Activated naive CD4-positive, alpha-beta T cell treated with anti-CD3 and anti-CD28 coated beads, Interleukin-2, amount 10 ng/mL, durations not matched to agents 7 days and 5 days (primary cell): ENCODE results near the gene ZBTB17.

Source experiments
- CTCF ChIA-PET: fragments of 350-600 bp; sonication (Branson Sonifier 250); formaldehyde crosslinking; loops from one replicate; lab custom pipeline; 2021; ENCODE audit warnings: antibody characterized with exemption; lab: Charles Lee
- DNase-seq: peaks from one replicate; pipeline ENCODE4 v3.0.0-alpha.2; 2020
- H3K27ac Mint-ChIP-seq: one replicate; pipeline ENCODE4 v1.8.0; 2021; ENCODE audit warnings: mild to moderate bottlenecking, moderate library complexity, mixed read lengths
- H3K27me3 Mint-ChIP-seq: one replicate; pipeline ENCODE4 v1.8.0; 2021; ENCODE audit warnings: mild to moderate bottlenecking, mixed read lengths
- H3K36me3 Mint-ChIP-seq: one replicate; pipeline ENCODE4 v1.8.0; 2021; ENCODE audit warnings: mixed read lengths
- H3K4me1 Mint-ChIP-seq: one replicate; pipeline ENCODE4 v1.8.0; 2021; ENCODE audit warnings: mixed read lengths
- H3K4me3 Mint-ChIP-seq: one replicate; pipeline ENCODE4 v1.8.0; 2021; ENCODE audit warnings: mild to moderate bottlenecking, moderate library complexity, mixed read lengths
- H3K9me3 Mint-ChIP-seq: one replicate; pipeline ENCODE4 v1.8.0; 2021; ENCODE audit warnings: mixed read lengths

The ZBTB17 gene

DNA sequence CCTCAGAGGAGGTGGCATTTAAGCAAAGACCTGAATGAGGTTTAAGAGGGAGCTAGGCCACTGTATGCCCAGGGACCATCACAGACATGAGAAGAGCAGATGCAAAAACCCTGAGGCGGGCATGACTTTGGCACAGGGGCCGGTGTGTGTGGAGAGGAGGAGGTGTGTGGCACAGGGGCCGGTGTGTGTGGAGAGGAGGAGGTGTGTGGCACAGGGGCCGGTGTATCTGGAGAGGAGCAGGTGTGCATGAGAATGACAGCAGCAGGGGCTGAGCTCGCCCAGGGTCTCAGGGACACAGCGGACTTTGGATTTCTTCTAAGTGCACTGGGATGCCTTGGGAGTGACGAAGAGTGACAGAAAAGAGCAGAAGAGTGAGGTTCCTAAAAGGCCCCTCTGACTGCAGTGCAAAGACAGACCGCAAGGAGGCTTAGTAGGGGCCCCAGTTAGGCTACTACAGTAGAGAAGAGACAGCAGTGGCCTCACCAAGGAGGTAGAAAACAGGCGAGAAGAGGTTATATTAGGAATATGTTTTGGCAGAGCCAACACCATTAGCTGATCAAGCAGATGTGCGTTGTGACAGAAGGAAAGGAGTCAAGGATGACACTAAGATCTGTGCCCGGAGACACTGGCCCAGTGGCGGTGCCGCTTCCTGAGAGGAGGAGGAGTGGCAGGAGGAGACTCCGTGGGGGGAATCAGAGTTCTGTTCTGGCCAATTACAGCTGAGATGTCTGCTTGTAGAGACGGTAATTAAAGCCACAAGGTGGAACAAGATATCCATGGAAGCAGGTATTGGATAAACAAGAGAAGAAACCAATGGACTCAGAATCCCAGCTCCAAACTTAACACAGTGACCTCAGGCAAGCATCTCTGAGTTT is 18.4 kb downstream of the ZBTB17 start:
- CTCF ChIA-PET, result interaction anchor here (1.0 to 1.6 kb wide), 2 partner anchors 142 to 167 kb away, joined by 3 to 4 read pairs; no protein-coding TSS in a partner anchor
- peaks cover 20% of the 10 kb centered on the region for H3K36me3 Mint-ChIP-seq
- H3K9me3 Mint-ChIP-seq, result no peaks in the 10 kb centered on the region
- H3K27me3 Mint-ChIP-seq, result no peaks in the 10 kb centered on the region
- no peak overlapping the region for H3K4me3 Mint-ChIP-seq
- peak overlapping the region; percentile 11 for H3K27ac Mint-ChIP-seq
- peaks cover 49% of the 10 kb centered on the region for H3K4me1 Mint-ChIP-seq
- DNase-seq, result no peak

DNA sequence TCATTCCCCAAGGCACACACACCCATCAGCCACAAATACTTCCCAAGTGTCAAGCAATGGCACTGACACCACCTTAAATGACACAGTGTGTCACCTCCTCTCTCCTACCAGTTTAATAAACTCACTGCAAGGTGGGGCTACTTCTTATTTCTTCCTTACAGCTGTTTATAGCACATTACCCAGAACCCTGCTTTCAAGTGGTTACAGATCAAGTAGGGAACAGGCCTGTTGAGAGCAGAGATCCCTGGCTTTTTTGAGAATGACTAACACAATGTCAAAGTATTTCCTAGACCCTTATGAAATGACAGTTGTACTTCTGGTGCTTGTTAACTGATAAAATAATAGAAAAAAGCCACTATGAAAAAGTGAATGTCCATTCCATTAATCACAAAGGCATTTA is 19.8 kb downstream of the ZBTB17 start:
- peak overlapping the region; percentile 74 for H3K27ac Mint-ChIP-seq
- no peaks in the 10 kb centered on the region for H3K27me3 Mint-ChIP-seq
- no peaks in the 10 kb centered on the region for H3K9me3 Mint-ChIP-seq
- peaks cover 62% of the 10 kb centered on the region for H3K4me1 Mint-ChIP-seq
- CTCF ChIA-PET, result interaction anchor here (0.7 to 1.0 kb wide), 4 partner anchors 10 to 166 kb away, joined by 3 read pairs; no protein-coding TSS in a partner anchor
- H3K4me3 Mint-ChIP-seq, result no peak overlapping the region
- H3K36me3 Mint-ChIP-seq, result peaks cover 22% of the 10 kb centered on the region
- no peak for DNase-seq

DNA sequence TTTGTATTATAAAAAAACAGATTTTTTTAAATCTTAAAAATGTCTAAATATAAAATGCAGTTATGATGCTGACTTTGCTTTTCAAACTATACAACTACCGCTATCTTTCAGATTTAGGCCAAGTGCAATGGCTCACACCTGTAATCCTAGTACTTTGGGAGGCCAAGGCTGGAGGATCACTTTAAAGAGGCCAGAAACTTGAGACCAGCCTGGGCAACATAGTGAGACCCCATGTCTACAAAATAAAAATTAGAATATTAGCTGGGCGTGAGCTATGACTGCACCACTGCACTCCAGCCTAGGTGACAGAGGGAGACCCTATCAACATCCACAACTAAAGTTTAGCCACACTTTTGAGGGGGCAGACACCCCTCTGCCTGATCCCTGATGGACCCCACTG is 20.3 kb downstream of the ZBTB17 start:
- H3K4me1 Mint-ChIP-seq, result peaks cover 68% of the 10 kb centered on the region
- CTCF ChIA-PET, result interaction anchor here (0.8 to 1.0 kb wide), 2 partner anchors 9 to 38 kb away, joined by 3 read pairs; no protein-coding TSS in a partner anchor
- no peak for DNase-seq
- no peak overlapping the region for H3K4me3 Mint-ChIP-seq
- no peaks in the 10 kb centered on the region for H3K9me3 Mint-ChIP-seq
- peaks cover 22% of the 10 kb centered on the region for H3K36me3 Mint-ChIP-seq
- no peak overlapping the region for H3K27ac Mint-ChIP-seq
- no peaks in the 10 kb centered on the region for H3K27me3 Mint-ChIP-seq

DNA sequence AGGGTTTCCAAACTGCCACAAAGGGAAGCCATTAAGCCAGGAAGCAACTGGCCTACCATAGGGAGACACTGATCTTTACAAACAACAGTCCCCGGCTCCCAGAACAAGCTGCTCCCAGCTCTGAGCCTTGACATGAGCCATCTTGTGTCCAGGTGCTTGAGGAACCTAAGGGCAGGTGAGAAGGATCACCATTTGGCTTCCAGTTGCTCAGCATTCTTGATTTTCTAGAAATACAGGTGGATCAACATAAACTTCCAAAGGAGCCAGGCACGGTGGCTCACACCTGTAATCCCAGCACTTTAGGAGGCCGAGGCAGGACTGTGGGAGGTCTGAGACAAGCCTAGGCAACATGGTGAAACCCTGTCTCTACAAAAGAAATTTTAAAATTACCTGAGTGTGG is 21.6 kb downstream of the ZBTB17 start:
- no peaks in the 10 kb centered on the region for H3K27me3 Mint-ChIP-seq
- no peaks in the 10 kb centered on the region for H3K9me3 Mint-ChIP-seq
- no peak for DNase-seq
- H3K27ac Mint-ChIP-seq, result no peak overlapping the region
- H3K4me1 Mint-ChIP-seq, result peaks cover 78% of the 10 kb centered on the region
- no peak overlapping the region for H3K4me3 Mint-ChIP-seq
- CTCF ChIA-PET, result interaction anchor here (1.0 kb wide), 1 partner anchor 139 kb away, joined by 6 read pairs; no protein-coding TSS in a partner anchor
- H3K36me3 Mint-ChIP-seq, result peaks cover 22% of the 10 kb centered on the region

DNA sequence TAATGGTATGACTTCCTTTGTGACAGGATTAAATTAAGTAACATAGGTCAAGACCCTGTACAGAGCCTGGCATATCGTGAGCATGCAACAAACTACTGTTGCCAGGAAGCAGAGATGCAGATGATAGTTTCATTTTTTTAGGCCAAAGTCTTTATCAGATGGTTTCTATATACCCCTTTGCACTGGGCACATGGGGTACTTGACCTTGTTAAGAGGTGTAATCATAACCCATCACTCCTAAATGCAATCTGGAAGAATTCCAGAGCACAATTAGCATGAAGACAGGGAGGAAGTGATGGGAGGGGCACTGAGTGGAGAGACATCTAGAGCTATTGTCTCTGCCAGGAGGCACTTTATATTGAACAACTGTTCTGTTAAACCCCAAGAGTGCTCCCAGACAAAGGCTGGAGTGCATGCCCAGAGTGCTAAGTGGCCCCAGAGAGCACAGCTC is 22.1 kb downstream of the ZBTB17 start:
- Mint-ChIP-seq H3K27ac (no peak overlapping the region), H3K4me1 (peaks cover 83% of the 10 kb centered on the region), H3K4me3 (no peak overlapping the region), H3K27me3 (no peaks in the 10 kb centered on the region), H3K9me3 (no peaks in the 10 kb centered on the region), H3K36me3 (peaks cover 22% of the 10 kb centered on the region)
- CTCF ChIA-PET, result interaction anchor here (1.0 kb wide), 1 partner anchor 138 kb away, joined by 6 read pairs; no protein-coding TSS in a partner anchor
- DNase-seq, result no peak

DNA sequence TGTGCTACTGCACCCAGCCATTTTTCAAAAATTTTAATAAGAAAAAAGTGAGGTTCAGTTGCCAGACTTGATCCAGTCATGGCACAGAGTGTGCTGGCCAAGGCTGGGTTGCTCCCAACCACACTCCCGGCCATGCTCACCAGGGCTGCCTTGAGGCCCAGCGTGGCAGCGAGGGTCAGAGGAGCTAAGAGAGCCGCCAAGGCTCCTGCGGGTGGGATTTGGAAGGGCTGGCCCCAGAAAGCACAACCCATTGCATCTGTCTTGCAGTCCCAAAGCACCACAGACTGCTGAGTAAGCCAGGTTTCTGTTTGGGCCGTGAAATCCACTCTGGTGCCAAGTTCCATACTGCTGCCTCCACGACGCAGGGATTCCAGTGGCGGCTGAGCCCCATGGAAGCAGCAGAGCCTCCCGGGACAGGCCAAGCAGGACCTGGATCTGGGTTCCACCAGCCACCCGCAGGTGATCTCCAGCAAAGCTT is 22.6 kb downstream of the ZBTB17 start:
- H3K36me3 Mint-ChIP-seq, result peaks cover 22% of the 10 kb centered on the region
- no peak for DNase-seq
- H3K27ac Mint-ChIP-seq, result no peak overlapping the region
- CTCF ChIA-PET, result interaction anchor here (1.0 kb wide), 1 partner anchor 138 kb away, joined by 6 read pairs; no protein-coding TSS in a partner anchor
- peaks cover 83% of the 10 kb centered on the region for H3K4me1 Mint-ChIP-seq
- H3K4me3 Mint-ChIP-seq, result no peak overlapping the region
- H3K9me3 Mint-ChIP-seq, result no peaks in the 10 kb centered on the region
- H3K27me3 Mint-ChIP-seq, result no peaks in the 10 kb centered on the region

DNA sequence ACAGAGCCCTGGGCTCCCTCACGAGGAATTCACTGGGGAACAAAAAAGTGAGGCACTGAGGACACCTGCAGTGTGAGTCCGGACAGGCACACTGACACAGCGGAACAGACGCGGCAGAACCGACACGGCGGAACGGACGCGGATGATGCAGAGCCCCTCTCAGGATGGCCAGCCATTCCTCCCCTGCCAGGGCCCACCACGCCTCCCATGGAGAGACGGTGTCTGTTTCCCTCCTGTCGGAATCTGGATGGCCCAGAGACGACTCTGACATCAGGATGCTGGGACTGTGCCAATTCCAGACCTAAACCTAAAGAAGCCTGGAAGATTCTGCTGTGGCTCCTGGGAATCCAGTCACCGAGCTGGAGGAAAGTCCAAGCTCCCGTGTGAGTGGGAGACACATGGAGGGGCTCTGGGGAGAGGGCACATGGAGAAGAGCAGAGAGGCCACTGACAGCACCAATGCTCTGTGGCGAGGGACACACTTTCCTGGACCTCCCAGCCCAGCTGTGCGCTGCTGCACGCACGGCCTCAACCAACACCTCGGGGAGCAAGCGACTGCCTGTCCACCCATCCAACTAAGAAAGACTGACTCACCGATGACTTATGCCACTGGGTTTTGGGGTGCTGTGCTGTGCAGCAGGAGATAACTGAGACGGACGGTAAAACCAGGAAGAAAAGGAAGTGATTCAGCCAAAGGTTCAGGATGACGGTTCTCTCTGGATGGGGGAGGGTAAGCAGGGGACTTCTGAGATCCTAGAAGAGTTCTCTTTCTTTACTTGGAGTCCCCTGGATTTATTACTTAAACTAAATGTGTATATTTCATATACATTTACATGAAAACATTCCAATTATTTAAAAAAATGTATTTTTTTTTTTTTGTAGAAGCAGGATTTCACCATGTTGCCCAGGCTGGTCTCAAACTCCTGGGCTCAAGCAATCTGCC is 23.3 kb downstream of the ZBTB17 start:
- DNase-seq, result no peak
- Mint-ChIP-seq H3K4me3 (no peak overlapping the region), H3K9me3 (no peaks in the 10 kb centered on the region), H3K27me3 (no peaks in the 10 kb centered on the region), H3K27ac (peak overlapping the region; percentile 17), H3K4me1 (peaks cover 77% of the 10 kb centered on the region), H3K36me3 (peaks cover 22% of the 10 kb centered on the region)
- CTCF ChIA-PET, result interaction anchor here (1.8 kb wide), 1 partner anchor 157 kb away, joined by 5 read pairs; no protein-coding TSS in a partner anchor

DNA sequence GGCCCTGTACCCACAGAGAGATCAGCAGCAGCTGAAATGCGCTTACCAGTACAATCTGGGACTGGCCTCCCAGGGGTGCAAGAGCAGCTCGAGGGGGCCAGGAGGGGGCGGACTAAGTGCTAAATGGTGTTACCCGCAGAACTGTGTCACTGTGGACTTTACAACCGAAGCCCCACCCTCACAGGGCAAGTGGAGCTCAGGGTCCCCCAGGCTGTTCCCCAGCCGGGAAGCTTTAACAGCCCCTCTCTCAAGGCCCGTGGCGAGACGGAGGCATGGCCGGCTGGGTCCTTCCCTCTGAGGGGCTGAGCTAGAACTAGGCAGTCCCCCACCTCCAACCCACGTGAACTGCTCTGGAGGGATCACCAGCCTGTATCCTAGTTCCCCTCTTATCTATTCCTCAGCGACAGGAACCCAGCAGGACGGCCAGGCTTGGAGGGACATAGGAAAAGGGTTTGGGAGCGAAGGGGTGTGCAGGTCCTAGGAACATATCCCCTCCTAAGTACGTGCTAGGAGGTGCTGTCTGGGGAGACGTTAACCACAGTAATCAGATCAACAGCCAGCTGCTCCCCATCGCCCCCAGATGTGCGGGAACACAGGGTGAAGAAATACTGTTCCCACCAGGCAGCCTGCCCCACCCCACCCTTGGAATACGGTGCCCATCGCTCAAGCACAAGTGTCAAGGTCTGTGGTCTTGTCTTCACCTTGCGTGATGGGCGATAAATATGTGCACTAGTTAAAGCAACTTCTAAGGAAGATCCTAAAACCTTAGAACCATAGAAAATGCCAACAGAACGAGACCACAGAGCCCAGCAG is 24.4 kb downstream of the ZBTB17 start:
- Mint-ChIP-seq H3K27ac (peak overlapping the region; percentile 17), H3K27me3 (no peaks in the 10 kb centered on the region), H3K4me1 (peaks cover 71% of the 10 kb centered on the region), H3K36me3 (peaks cover 22% of the 10 kb centered on the region), H3K9me3 (no peaks in the 10 kb centered on the region), H3K4me3 (no peak overlapping the region)
- CTCF ChIA-PET, result interaction anchor here (0.6 to 1.8 kb wide), 5 partner anchors 8 to 156 kb away, joined by 3 to 5 read pairs (median 3); no protein-coding TSS in a partner anchor
- DNase-seq, result no peak

DNA sequence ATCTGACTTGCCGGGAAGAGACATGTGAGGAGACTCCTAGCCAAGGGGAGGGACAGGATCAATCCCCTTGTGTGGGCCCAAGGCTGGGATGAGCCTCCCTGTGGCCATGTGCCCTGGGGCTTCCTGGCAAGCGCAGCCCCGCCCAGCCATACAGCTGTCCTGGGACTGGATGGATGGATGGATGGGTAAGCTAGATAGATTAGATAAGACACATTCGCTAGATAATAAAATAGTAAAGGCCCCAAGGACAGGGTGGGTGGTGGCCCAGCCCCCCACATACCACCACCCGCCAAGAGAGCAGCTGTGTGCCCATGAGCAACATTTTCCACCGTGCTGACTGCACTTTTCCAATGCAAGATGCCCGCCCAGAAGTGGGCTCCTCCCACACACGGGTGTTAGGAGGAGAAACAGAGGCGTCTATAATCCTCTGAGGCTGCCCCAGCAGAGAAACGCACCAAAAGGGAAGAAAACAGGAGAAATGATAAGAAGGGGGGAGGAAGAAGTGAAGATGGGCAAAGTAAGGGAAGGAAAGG is 25.1 kb downstream of the ZBTB17 start:
- no peak overlapping the region for H3K27ac Mint-ChIP-seq
- H3K36me3 Mint-ChIP-seq, result peaks cover 21% of the 10 kb centered on the region
- H3K4me1 Mint-ChIP-seq, result peaks cover 64% of the 10 kb centered on the region
- H3K4me3 Mint-ChIP-seq, result no peak overlapping the region
- peak; percentile 39 for DNase-seq
- no peaks in the 10 kb centered on the region for H3K9me3 Mint-ChIP-seq
- no peaks in the 10 kb centered on the region for H3K27me3 Mint-ChIP-seq
- CTCF ChIA-PET, result interaction anchor here (0.6 to 1.8 kb wide), 5 partner anchors 9 to 155 kb away, joined by 3 to 5 read pairs (median 3); no protein-coding TSS in a partner anchor

DNA sequence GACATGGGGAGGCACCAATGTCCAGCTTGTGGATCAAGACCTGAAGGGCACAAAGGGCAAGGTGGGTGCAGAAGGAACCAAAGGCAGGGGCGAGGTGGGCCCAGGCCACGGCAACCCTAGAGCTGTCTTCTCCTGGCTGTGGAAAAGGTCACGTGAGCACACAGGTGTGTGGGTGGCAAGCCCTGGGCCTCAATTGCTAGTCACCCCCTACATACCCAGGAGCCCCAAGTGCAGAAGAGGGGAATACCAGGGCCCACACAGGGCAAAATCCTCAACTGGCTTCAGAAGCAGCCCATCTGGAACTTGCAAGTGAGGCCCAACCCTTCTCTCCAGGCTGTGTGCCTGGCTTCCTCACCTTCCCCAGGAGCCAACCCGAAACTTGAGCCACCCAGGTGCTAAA is 25.6 kb downstream of the ZBTB17 start:
- Mint-ChIP-seq H3K27me3 (no peaks in the 10 kb centered on the region), H3K27ac (peak overlapping the region; percentile 37), H3K4me1 (peaks cover 59% of the 10 kb centered on the region), H3K36me3 (peaks cover 20% of the 10 kb centered on the region), H3K9me3 (no peaks in the 10 kb centered on the region), H3K4me3 (no peak overlapping the region)
- CTCF ChIA-PET, result interaction anchor here (0.9 to 1.0 kb wide), 2 partner anchors 9 to 12 kb away, joined by 3 to 4 read pairs; no protein-coding TSS in a partner anchor
- DNase-seq, result no peak

DNA sequence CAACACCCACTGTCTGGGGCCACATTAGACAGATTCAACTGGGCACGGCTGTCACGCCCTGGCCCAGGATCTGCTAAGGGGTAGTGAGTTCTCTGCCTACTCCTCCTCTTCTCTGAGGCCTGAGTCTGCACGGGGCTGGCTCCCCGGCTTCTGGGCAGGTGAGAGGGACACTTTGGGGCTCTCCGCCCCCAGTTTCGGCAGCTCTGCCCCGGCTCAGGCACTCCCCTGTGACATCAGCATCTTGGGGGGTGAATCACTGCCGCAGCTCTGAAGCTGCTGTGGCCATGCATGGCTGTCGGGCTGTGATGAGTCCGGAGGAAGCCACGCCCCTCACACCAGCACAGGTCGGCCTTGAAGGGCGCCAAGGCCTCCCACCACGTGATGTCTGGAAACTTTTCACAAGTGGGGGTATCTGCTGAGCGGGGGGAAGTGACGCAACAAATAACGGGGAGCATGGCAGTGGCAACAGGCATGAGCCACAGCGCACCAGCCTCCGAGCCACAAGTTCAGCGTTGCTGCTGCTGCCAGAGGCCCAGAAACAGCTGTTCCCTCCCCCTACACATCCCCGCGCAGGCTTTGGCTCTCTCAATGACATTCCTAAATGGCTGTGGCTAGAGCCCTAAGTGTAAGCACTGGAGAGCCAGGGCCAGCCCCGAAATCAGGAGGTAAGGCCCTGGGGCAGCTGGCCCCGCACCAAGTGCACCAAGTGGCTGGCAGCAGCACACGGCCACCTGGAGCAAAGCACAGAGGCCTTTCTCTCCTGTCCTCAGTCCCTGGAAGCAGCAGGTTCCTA is 26.3 kb downstream of the ZBTB17 start:
- peak overlapping the region; percentile 42 for H3K27ac Mint-ChIP-seq
- H3K9me3 Mint-ChIP-seq, result no peaks in the 10 kb centered on the region
- H3K4me1 Mint-ChIP-seq, result peaks cover 55% of the 10 kb centered on the region
- H3K36me3 Mint-ChIP-seq, result peaks cover 18% of the 10 kb centered on the region
- CTCF ChIA-PET, result no interaction called here
- no peaks in the 10 kb centered on the region for H3K27me3 Mint-ChIP-seq
- peak; percentile 56 for DNase-seq
- H3K4me3 Mint-ChIP-seq, result no peak overlapping the region
